Stomach smooth muscle (tissue), 2 donors: ENCODE measurements around the gene GRIK4.

Experiments
- H3K27ac ChIP-seq: one replicate; pipeline ENCODE4 v1.7.0; 2013; ENCODE audit warnings: mild to moderate bottlenecking, low read length, inconsistent platforms
- H3K27me3 ChIP-seq, 2 donors: one replicate each; pipeline ENCODE4 v1.7.0; 2013; ENCODE audit warnings: low read length in 2 of 2; ENCODE audit not compliant: insufficient read depth in 2 of 2, control insufficient read depth in 1 of 2
- H3K36me3 ChIP-seq, 2 donors: one replicate each; pipeline ENCODE4 v1.7.0; 2013; ENCODE audit warnings: low read length in 2 of 2; ENCODE audit not compliant: control insufficient read depth in 2 of 2, insufficient read depth in 2 of 2
- H3K4me1 ChIP-seq: one replicate; pipeline ENCODE4 v1.7.0; 2013; ENCODE audit warnings: low read length; ENCODE audit not compliant: control insufficient read depth, insufficient read depth
- H3K4me3 ChIP-seq, 2 donors: one replicate each; pipeline ENCODE4 v1.7.0; 2013; ENCODE audit warnings: low read length in 2 of 2
- H3K9ac ChIP-seq, 2 donors: one replicate each; pipeline ENCODE4 v1.7.0; 2013; ENCODE audit warnings: low read length in 2 of 2, mild to moderate bottlenecking in 1 of 2
- H3K9me3 ChIP-seq, 2 donors: one replicate each; pipeline ENCODE4 v1.7.0; 2013; ENCODE audit warnings: low read length in 2 of 2; ENCODE audit not compliant: control insufficient read depth in 2 of 2
- donor health status: healthy.
- donor health status: Pancreatic carcinoma.

GRIK4 gene

GRCh38 chr11:120676991-120677390 is 165.4 kb downstream of the GRIK4 start:
- peaks cover 7% of the 10 kb centered on the region for H3K4me1 ChIP-seq
- no peak overlapping the region for H3K27ac ChIP-seq
- no peak overlapping the region for H3K4me3 ChIP-seq
- H3K9me3 ChIP-seq, result no peaks in the 10 kb centered on the region
- peaks cover 0 to 8% of the 10 kb centered on the region in 2 donors for H3K27me3 ChIP-seq
- no peak overlapping the region for H3K9ac ChIP-seq
- H3K36me3 ChIP-seq, result no peaks in the 10 kb centered on the region

GRCh38 chr11:120680322-120680721 is 168.8 kb downstream of the GRIK4 start:
- no peak overlapping the region for H3K27ac ChIP-seq
- peaks cover 3 to 10% of the 10 kb centered on the region in 2 donors for H3K27me3 ChIP-seq
- no peaks in the 10 kb centered on the region for H3K36me3 ChIP-seq
- no peaks in the 10 kb centered on the region for H3K4me1 ChIP-seq
- no peak overlapping the region for H3K4me3 ChIP-seq
- H3K9me3 ChIP-seq, result no peaks in the 10 kb centered on the region
- H3K9ac ChIP-seq, result no peak overlapping the region

GRCh38 chr11:120681434-120682331 is 170.1 kb downstream of the GRIK4 start:
- H3K4me1 ChIP-seq, result no peaks in the 10 kb centered on the region
- H3K9ac ChIP-seq, result no peak overlapping the region
- H3K9me3 ChIP-seq, result no peaks in the 10 kb centered on the region
- peaks cover 3 to 11% of the 10 kb centered on the region in 2 donors for H3K27me3 ChIP-seq
- no peak overlapping the region for H3K4me3 ChIP-seq
- H3K27ac ChIP-seq, result no peak overlapping the region
- H3K36me3 ChIP-seq, result no peaks in the 10 kb centered on the region

GRCh38 chr11:120682332-120682649 is 170.7 kb downstream of the GRIK4 start:
- H3K36me3 ChIP-seq, result no peaks in the 10 kb centered on the region
- peaks cover 3 to 11% of the 10 kb centered on the region in 2 donors for H3K27me3 ChIP-seq
- no peak overlapping the region for H3K9ac ChIP-seq
- no peaks in the 10 kb centered on the region for H3K9me3 ChIP-seq
- H3K27ac ChIP-seq, result no peak overlapping the region
- H3K4me3 ChIP-seq, result no peak overlapping the region
- no peaks in the 10 kb centered on the region for H3K4me1 ChIP-seq

GRCh38 chr11:120682866-120683265 is 171.3 kb downstream of the GRIK4 start:
- Histone ChIP-seq H3K27ac (no peak overlapping the region), H3K9me3 (no peaks in the 10 kb centered on the region), H3K36me3 (no peaks in the 10 kb centered on the region), H3K9ac (no peak overlapping the region), H3K4me3 (no peak overlapping the region), H3K4me1 (no peaks in the 10 kb centered on the region), H3K27me3 (peaks cover 3 to 10% of the 10 kb centered on the region in 2 donors)

GRCh38 chr11:120686516-120686915 is 175.0 kb downstream of the GRIK4 start:
- H3K27ac ChIP-seq, result no peak overlapping the region
- no peak overlapping the region for H3K9ac ChIP-seq
- no peak overlapping the region for H3K4me3 ChIP-seq
- no peaks in the 10 kb centered on the region for H3K9me3 ChIP-seq
- no peaks in the 10 kb centered on the region for H3K4me1 ChIP-seq
- no peaks in the 10 kb centered on the region for H3K36me3 ChIP-seq
- peaks cover 10 to 11% of the 10 kb centered on the region in 2 donors for H3K27me3 ChIP-seq

GRCh38 chr11:120688163-120688562 is 176.6 kb downstream of the GRIK4 start:
- Histone ChIP-seq H3K9ac (no peak overlapping the region), H3K36me3 (no peaks in the 10 kb centered on the region), H3K4me3 (no peak overlapping the region), H3K27ac (no peak overlapping the region), H3K9me3 (no peaks in the 10 kb centered on the region), H3K27me3 (peaks cover 10 to 11% of the 10 kb centered on the region in 2 donors), H3K4me1 (no peaks in the 10 kb centered on the region)

GRCh38 chr11:120689596-120690275 is 178.2 kb downstream of the GRIK4 start:
- no peak overlapping the region for H3K27ac ChIP-seq
- H3K9me3 ChIP-seq, result no peaks in the 10 kb centered on the region
- peaks cover 8 to 11% of the 10 kb centered on the region in 2 donors for H3K27me3 ChIP-seq
- H3K4me1 ChIP-seq, result no peaks in the 10 kb centered on the region
- H3K36me3 ChIP-seq, result no peaks in the 10 kb centered on the region
- H3K4me3 ChIP-seq, result no peak overlapping the region
- H3K9ac ChIP-seq, result no peak overlapping the region

- Histone ChIP-seq H3K27ac (no peak overlapping the region), H3K9me3 (no peaks in the 10 kb centered on the region), H3K4me1 (no peaks in the 10 kb centered on the region), H3K9ac (no peak overlapping the region), H3K36me3 (no peaks in the 10 kb centered on the region), H3K27me3 (peaks cover 8% of the 10 kb centered on the region in 2 donors), H3K4me3 (no peak overlapping the region)
Observed at GRCh38 chr11:120690406-120690805, 178.9 kb downstream of the GRIK4 start.

GRCh38 chr11:120694726-120695125 is 183.2 kb downstream of the GRIK4 start:
- H3K27ac ChIP-seq, result no peak overlapping the region
- no peaks in the 10 kb centered on the region for H3K4me1 ChIP-seq
- no peak overlapping the region for H3K4me3 ChIP-seq
- no peaks in the 10 kb centered on the region for H3K36me3 ChIP-seq
- H3K9ac ChIP-seq, result no peak overlapping the region
- peaks cover 6 to 8% of the 10 kb centered on the region in 2 donors for H3K27me3 ChIP-seq
- no peaks in the 10 kb centered on the region for H3K9me3 ChIP-seq

GRCh38 chr11:120695426-120695825 is 183.9 kb downstream of the GRIK4 start:
- Histone ChIP-seq H3K9ac (no peak overlapping the region), H3K27me3 (peaks cover 2 to 8% of the 10 kb centered on the region in 2 donors)

More at GRCh38 chr11:120695426-120695825, 183.9 kb downstream of the GRIK4 start:
- Histone ChIP-seq H3K27ac (no peak overlapping the region), H3K36me3 (no peaks in the 10 kb centered on the region), H3K4me1 (no peaks in the 10 kb centered on the region), H3K4me3 (no peak overlapping the region), H3K9me3 (no peaks in the 10 kb centered on the region)
